GM19023 (cell line): ENCODE measurements around the gene RNF14.

Experiments
- ATAC-seq: cut with Tn5 transposase; IDR thresholded peaks from one replicate; pipeline ENCODE4 v1.9.1; 2021; ENCODE audit warnings: mild to moderate bottlenecking, moderate library complexity; ENCODE audit not compliant: unreplicated experiment

Gene RNF14

DNA sequence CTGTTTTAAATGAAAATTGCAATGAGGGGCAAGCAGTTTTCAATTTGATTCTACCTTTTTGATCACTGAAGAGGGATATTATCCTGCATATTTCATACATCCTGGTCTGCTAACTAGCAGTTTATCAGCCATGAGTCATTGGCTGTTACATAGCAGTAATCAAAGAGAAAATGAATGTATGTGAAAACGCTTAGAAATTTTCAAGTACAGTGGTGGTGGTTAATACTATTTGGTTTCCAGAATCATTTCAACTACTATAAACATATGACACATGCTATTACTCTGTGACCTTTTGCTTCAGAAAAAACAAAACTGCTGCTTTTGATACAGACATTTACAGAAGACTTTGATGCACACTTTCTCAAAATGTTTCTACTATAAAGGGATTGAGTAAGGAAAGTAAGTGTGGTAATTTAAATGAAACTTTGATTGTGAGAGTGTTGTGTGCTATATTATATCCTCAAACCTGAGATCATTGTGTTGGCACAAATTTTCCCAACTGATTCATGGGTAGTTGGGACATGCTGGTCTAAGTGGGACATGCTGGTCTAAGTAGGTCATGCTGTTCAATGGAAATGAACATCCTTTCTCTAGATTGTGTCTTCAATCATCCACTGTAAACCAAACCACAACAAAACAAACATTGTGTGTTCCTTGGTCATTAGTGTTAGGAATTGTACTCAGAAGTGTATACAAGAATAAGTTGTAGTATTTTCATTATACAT is 5.1 kb downstream of the RNF14 start:
- no peak for ATAC-seq

- ATAC-seq = no peak
These were observed 7.3 kb downstream of the RNF14 start for GRCh38 chr5:141976176-141976575.

GRCh38 chr5:141978389-141978788 is 9.5 kb downstream of the RNF14 start:
- ATAC-seq = no peak

GRCh38 chr5:141982626-141983025 is 13.7 kb downstream of the RNF14 start:
- ATAC-seq = no peak

- ATAC-seq = no peak
These were observed 17.2 kb downstream of the RNF14 start for GRCh38 chr5:141986072-141986471.

- ATAC-seq = no peak
These were observed 20.8 kb downstream of the RNF14 start for GRCh38 chr5:141989720-141990119.

- ATAC-seq = peak; percentile 67
These were observed 23.6 kb downstream of the RNF14 start for GRCh38 chr5:141992349-141992963.

- no peak for ATAC-seq
These were observed 25.7 kb downstream of the RNF14 start for GRCh38 chr5:141994511-141995136.

DNA sequence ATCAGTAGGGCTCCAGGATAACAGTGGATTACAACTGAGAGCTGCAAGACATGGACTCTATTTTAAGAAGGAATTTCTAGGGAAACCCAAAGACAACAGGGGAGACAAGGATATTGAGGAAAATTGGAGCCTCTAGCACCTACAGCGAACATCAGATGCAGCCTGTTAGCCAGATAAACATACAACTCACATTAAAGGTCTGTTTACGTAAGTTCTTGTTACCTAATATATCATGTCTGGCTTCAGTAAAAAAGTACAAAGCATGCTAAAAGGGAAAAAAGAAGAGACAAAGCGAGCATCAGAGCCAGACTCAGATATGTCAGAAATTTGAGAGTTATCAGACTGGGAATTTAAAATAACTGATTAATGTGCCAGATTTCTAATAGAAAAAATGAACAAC is 26.8 kb downstream of the RNF14 start:
- ATAC-seq = no peak

GRCh38 chr5:141997358-141997960 is 28.6 kb downstream of the RNF14 start:
- no peak for ATAC-seq

DNA sequence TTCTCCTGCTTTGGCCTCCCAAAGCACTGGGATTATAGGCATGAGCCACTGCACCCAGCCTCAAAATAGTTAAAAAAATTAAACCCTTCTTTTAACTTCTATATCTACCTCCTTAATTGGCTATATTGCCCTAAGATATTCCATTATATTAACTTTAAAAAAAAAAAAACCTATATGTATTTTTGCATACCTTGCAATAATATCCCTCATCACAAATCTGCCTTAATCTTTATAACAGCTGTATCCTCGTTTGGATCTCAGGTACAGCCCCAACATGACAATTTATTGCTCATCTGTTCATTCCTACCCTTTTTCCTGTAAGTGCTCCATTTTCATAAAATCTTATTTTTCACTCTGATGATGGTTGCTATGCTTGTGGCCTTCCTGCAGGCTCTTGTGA is 31.3 kb downstream of the RNF14 start:
- no peak for ATAC-seq

DNA sequence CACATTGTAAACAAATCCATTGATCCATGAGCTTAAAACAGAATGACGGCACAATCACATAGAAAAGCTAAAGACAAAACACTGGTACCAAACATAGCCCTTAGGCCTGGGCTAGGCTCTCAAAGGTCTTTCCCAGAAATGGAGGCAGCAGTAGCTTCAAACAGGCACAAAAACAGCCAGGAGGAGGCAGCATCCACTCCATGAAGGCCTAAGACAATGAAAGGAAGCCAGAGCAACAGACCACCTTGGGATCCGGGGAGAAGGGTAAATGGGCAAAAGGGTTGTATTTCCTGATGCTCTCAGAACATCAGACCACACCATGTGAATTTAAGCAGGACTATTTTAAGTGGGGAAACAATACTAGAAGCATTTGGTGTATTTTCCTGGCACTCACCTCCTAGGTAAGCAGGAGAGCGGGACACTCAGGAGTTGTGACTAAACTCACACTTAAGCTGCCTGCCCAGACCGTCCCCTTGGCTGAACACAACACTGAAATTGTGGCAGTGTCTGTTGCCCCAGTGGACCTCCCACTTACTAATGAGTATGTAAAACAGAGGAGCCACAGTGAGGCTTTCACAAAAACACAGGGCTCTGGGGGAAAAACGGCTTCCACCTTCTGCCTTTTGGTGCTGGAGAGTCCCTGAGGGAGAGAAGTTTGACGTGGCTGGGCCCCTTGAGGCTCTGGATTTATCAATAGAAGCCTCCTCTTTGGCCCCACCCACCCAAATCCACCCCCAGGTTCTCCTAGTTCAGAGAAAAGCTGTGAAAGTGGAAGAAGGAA is 32.0 kb downstream of the RNF14 start:
- no peak for ATAC-seq

DNA sequence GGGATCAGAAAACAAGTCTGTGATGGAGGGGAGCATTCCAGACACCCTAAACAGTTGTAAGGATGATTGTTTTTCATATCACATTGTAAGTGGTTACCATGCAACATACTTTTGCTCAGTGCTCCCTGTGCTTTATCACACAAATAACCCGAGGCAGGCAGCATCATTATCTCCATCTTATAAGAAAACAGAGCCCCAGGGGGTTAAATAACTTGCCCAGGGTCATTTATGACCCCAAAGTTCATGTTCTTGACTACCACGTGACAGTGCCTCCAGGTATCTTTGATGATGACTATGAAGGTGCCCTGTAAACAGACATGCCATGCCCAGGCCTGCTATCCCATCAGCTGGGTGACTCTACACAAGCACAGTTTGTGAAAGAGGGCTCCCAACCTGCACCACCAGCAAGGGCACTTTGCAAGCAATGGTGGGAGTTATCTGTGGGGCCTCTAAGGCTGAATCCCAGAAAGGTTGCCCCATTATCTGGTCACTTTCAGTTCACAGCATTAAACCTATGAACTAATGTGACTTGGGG is 34.4 kb downstream of the RNF14 start:
- ATAC-seq = no peak

DNA sequence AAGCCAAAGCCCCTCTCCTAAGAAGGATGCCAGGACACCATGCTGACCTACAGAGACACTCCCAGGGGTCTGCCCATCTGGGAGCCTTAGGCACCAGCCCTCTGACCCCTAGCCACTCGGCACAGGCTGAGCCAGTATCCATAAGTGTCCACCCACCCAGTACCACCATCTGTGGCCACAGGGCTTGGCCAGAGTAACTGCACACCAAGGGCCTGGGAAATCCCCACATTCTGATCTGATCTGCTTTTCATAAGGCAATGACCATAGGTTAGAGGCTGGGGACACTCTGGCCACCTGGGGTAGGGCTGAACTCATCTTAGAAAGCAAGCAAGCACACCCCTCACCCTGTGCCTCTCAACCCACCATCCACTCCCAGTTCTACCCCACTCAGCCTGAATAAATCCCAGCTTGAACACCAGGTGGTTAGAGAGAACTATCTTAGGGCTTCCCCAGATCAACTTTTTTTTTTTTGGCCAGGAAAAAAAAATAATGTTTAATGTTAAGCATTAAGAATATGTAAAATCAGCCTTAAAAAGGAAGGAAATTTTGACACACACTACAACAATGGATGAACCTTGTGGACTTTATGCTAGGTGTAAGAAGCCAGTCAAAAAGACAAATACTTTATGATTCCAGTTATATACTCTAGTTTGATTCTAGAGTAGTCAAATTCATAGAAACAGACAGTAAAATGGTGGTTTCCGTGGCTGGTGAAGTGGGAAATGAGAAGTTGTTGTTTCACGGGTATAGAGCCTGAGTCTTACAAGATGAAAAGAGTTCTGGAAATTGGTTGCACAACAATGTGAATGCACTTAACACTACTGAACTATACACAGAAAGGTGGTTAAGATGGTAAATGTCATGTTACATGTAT is 37.7 kb downstream of the RNF14 start:
- peak; percentile 55 for ATAC-seq

GRCh38 chr5:142007237-142007544 is 38.3 kb downstream of the RNF14 start:
- ATAC-seq = no peak

DNA sequence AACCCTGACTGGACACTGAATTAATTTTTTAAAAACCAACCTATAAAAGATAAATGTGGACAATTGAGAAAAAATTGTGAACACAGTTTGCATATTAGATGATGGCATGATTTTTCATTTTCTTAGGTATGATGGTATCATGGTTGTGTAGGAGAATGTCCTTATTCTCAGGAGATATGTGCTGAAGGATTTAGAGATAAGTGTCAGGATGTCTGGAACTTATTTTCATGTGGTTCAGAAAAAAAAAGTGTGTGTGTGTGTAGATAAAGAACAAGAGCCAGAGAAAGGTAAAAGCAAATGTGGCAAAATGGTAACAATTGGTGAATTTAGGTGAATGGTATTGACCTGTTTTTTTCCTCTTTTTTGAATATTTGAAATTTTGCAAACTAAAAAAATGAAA is 39.9 kb downstream of the RNF14 start:
- ATAC-seq = no peak

DNA sequence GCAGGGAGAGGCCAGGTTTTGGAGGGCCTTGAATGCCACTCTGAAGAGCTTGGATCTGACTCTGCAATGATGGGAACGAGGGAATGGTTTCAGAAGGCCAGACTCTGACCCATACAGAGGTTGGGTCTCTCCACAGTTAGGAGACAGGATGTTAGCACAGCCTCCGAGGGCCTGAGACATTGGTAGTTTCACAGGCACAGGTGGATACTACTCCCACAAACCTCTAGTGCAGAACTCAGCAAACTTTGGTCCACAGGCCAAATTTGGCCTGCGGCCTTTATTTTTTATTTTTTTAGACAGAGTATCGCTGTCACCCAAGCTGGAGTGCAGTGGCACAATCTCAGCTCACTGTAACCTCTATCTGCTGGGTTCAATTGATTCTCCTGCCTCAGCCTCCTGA is 41.0 kb downstream of the RNF14 start:
- ATAC-seq = no peak

- ATAC-seq = no peak
These were observed 42.8 kb downstream of the RNF14 start for GRCh38 chr5:142011572-142012185.

- ATAC-seq = no peak
These were observed 43.4 kb downstream of the RNF14 start for GRCh38 chr5:142012186-142012785.
